ENCODE data around the gene APMAP. TPM values are rescaled to one million over a fixed set of nuclear protein-coding genes. Genes with fewer than 3 reads are reported as not detected.
A peak's percentile ranks its signal among the peaks of the same experiment; 100 is the strongest.

Gene APMAP
- total and polyA plus RNA-seq, 10 of the 15 experiments (the other 5 are each of a cell fraction or from before 2014, with no cell fraction given), result 12.1 to 60.2 (median 32.7) TPM

DNA sequence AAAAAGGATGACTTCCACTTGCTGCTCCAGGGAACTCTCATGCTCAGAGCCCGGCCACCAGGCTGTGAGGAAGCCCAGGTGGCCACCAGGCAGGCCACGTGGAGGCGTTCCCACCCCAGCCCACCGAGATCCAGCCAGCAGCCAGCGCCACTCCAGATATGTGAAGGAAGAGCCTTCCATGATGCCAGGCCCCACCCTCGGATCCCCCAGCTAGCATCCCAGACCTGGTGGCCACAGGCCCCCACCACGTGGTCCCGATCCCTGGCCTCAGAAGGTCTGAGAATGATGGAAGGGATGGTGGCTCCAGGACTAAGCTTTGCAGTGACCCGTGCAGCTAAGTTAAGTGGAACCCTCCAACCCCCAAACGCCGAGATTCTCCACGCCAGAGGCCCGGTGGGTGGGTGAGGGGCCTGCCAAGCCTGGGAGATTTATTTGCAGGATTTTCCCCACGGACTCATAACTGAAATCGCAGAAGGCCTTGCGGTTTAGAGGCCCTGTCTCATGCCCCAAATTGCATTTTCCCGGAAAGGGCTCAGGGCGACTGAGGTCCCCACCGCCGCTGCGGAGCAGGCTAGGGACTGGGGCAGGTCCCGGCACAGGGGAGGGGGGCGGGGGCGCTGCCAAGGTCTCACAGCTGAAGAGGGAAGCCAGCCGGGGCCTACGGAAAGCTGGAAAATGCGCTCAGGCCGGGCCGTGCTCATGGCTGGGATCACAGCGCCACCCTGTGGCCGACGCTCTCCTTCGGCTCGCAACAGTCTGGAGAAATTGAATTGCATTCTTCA is 74.6 kb downstream of the APMAP start (continued):
- no peak for TF ChIP-seq SKIL (IDR thresholded peaks at IDR 0.05; ENCODE audit: low read depth, poor library complexity, severe bottlenecking)
- TF ChIP-seq, protein P1, sequence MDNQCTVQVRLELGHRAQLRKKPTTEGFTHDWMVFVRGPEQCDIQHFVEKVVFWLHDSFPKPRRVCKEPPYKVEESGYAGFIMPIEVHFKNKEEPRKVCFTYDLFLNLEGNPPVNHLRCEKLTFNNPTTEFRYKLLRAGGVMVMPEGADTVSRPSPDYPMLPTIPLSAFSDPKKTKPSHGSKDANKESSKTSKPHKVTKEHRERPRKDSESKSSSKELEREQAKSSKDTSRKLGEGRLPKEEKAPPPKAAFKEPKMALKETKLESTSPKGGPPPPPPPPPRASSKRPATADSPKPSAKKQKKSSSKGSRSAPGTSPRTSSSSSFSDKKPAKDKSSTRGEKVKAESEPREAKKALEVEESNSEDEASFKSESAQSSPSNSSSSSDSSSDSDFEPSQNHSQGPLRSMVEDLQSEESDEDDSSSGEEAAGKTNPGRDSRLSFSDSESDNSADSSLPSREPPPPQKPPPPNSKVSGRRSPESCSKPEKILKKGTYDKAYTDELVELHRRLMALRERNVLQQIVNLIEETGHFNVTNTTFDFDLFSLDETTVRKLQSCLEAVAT (IDR thresholded peaks at IDR 0.05), result no peak
- no peak for TF ChIP-seq STAT3 (IDR thresholded peaks at IDR 0.05; ENCODE audit: low read depth, low read length)
- TF ChIP-seq CBFB (IDR thresholded peaks at IDR 0.05; ENCODE audit: low read depth), result 0 out of 2 replicates have a peak, but pooled peaks have one; percentile 52
- no peak for TF ChIP-seq MTA2 (IDR thresholded peaks at IDR 0.05; ENCODE audit: low read depth)
- TF ChIP-seq RELA (IDR thresholded peaks at IDR 0.05; ENCODE audit: borderline replicate concordance, partially characterized antibody), result no peak
- no peak for TF ChIP-seq IKZF1 (conservative IDR thresholded peaks at IDR 0.05)
- TF ChIP-seq NFIC (IDR thresholded peaks at IDR 0.05; ENCODE audit: low read depth, low read length), result no peak
- TF ChIP-seq TCF12 (IDR thresholded peaks at IDR 0.05; ENCODE audit: low read depth, low read length), result no peak
- no peak for TF ChIP-seq PAX5 (IDR thresholded peaks at IDR 0.05; ENCODE audit: borderline replicate concordance, low read depth, low read length)
- TF ChIP-seq SUPT20H (IDR thresholded peaks at IDR 0.05; ENCODE audit: borderline replicate concordance, control insufficient read depth, low read depth, low read length), result no peak
- TF ChIP-seq PML (IDR thresholded peaks at IDR 0.05; ENCODE audit: low read length), result no peak
- 0 out of 2 replicates have a peak, but pooled peaks have one; percentile 39 for TF ChIP-seq FOXM1 (IDR thresholded peaks at IDR 0.05; ENCODE audit: low read depth, low read length)
- peak; percentile 87 for TF ChIP-seq RAD21 (IDR thresholded peaks at IDR 0.05; ENCODE audit: insufficient read depth, low read depth, low read length)
- no peak for TF ChIP-seq MXI1 (IDR thresholded peaks at IDR 0.05; ENCODE audit: low read depth, low read length)
- TF ChIP-seq CREB1 (IDR thresholded peaks at IDR 0.05; ENCODE audit: low read depth), result no peak
- TF ChIP-seq ZNF384 (IDR thresholded peaks at IDR 0.05; ENCODE audit: borderline replicate concordance, low read depth, low read length), result no peak
- TF ChIP-seq ATF3 (IDR thresholded peaks at IDR 0.05; ENCODE audit: borderline replicate concordance, extremely low read depth, low read depth, low read length), result no peak
- TF ChIP-seq KAT2A (conservative IDR thresholded peaks at IDR 0.05; ENCODE audit: control insufficient read depth, low read depth, low read length), result no peak
- TF ChIP-seq IRF4 (IDR thresholded peaks at IDR 0.05; ENCODE audit: low read depth, low read length), result peak; percentile 47; the same call in 1 of the 2 replicates
- TF ChIP-seq SRF (IDR thresholded peaks at IDR 0.05; ENCODE audit: low read depth in 2 of 2, low read length in 2 of 2), result no peak
- TF ChIP-seq POLR2A (IDR thresholded peaks at IDR 0.05; ENCODE audit: low read depth, low read length), result no peak
- TF ChIP-seq YY1 (IDR thresholded peaks at IDR 0.05; ENCODE audit: low read depth, low read length), result 0 out of 2 replicates have a peak, but pooled peaks have one; percentile 29
- TF ChIP-seq, protein P2, sequence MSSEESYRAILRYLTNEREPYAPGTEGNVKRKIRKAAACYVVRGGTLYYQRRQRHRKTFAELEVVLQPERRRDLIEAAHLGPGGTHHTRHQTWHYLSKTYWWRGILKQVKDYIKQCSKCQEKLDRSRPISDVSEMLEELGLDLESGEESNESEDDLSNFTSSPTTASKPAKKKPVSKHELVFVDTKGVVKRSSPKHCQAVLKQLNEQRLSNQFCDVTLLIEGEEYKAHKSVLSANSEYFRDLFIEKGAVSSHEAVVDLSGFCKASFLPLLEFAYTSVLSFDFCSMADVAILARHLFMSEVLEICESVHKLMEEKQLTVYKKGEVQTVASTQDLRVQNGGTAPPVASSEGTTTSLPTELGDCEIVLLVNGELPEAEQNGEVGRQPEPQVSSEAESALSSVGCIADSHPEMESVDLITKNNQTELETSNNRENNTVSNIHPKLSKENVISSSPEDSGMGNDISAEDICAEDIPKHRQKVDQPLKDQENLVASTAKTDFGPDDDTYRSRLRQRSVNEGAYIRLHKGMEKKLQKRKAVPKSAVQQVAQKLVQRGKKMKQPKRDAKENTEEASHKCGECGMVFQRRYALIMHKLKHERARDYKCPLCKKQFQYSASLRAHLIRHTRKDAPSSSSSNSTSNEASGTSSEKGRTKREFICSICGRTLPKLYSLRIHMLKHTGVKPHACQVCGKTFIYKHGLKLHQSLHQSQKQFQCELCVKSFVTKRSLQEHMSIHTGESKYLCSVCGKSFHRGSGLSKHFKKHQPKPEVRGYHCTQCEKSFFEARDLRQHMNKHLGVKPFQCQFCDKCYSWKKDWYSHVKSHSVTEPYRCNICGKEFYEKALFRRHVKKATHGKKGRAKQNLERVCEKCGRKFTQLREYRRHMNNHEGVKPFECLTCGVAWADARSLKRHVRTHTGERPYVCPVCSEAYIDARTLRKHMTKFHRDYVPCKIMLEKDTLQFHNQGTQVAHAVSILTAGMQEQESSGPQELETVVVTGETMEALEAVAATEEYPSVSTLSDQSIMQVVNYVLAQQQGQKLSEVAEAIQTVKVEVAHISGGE (CRISPR knock-in tag; IDR thresholded peaks at IDR 0.05), result no peak
